ENCODE results near the gene ACTN3. TPM values are rescaled to one million over a fixed set of nuclear protein-coding genes. Genes with fewer than 3 reads are reported as not detected.

Gene ACTN3
- total and polyA plus RNA-seq, 3 donors from 2014 or later = 1.7 to 6.8 (median 4.0) TPM

DNA sequence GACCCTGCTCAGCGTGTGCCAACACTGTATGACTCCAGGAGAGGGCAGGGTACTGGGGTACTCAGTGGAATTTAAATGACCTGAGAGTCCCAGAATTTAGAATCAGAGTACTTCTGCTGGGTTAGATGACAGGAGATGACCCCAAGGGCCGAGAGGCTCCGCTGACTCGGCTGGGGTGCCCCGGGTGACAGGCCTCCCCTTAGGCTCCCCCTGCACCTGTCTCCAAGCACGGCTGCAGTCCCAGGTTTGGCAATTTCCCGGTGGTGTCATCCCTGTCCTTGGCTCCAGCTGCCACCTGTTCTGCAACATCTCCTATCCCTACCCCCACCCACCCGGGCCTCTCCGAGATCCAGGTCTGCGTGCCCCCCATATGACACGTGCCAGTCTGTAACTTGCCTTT lies 1.3 kb downstream of the ACTN3 start:
- Histone ChIP-seq H3K4me1 (peaks cover 18% of the 10 kb centered on the region), H3K27me3 (no peaks in the 10 kb centered on the region), H3K9me3 (no peaks in the 10 kb centered on the region), H3K36me3 (ENCODE audit: low read depth, missing control alignments) (no peaks in the 10 kb centered on the region), H3K27ac (no peak overlapping the region), H3K4me3 (no peak overlapping the region)
- no peak for TF ChIP-seq POLR2A (IDR thresholded peaks at IDR 0.05)
- intact Hi-C loops (cut with DNase I; ENCODE audit: low total_unique reads) = no loop called here
- 47% methylated on average over 8 to 11 of the region's 11 CpGs for WGBS, 2 donors
- DNase-seq = no peak

- Histone ChIP-seq H3K9me3 (no peaks in the 10 kb centered on the region), H3K36me3 (ENCODE audit: low read depth, missing control alignments) (no peaks in the 10 kb centered on the region), H3K4me1 (peaks cover 12% of the 10 kb centered on the region), H3K4me3 (no peak overlapping the region), H3K27ac (no peak overlapping the region), H3K27me3 (no peaks in the 10 kb centered on the region)
- intact Hi-C loops (cut with DNase I; ENCODE audit: low total_unique reads) = no loop called here
- 65 to 67% methylated on average over 16 of the region's 16 CpGs for WGBS, 2 donors
- TF ChIP-seq POLR2A (IDR thresholded peaks at IDR 0.05) (no peak), CTCF (IDR thresholded peaks at IDR 0.05) (no peak)
- DNase-seq = no peak
These were observed 2.3 kb downstream of the ACTN3 start for GRCh38 chr11:66548774-66549630.

DNA sequence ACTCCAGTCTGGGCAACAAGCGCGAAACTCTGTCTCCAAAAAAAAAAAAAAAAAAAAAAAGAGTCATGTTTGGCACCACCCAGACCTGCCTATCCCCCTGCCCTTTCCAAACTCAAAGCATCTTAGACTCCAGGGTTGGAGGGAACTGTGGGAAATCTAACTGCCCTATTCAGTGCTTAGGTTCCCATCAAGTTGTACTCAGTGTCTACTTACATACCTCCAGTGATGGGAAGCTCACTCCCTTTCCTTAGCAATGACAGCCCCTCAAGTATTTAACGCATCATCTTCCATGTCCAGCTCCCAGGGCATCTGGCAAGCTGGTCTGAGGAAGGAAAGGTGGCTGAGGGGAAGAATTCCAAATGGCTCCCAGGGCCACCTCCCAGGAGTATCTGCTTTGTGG lies 3.0 kb downstream of the ACTN3 start:
- TF ChIP-seq POLR2A (IDR thresholded peaks at IDR 0.05) (no peak), CTCF (IDR thresholded peaks at IDR 0.05) (no peak)
- intact Hi-C loops (cut with DNase I; ENCODE audit: low total_unique reads) = no loop called here
- Histone ChIP-seq H3K27me3 (no peaks in the 10 kb centered on the region), H3K27ac (no peak overlapping the region), H3K9me3 (no peaks in the 10 kb centered on the region), H3K4me3 (no peak overlapping the region), H3K36me3 (ENCODE audit: low read depth, missing control alignments) (no peaks in the 10 kb centered on the region), H3K4me1 (peaks cover 12% of the 10 kb centered on the region)
- WGBS, 2 donors = 94 to 97% methylated on average over 3 of the region's 3 CpGs
- no peak for DNase-seq

- no peak for DNase-seq
- no peaks in the 10 kb centered on the region for H3K9me3 ChIP-seq
- H3K27me3 ChIP-seq = no peaks in the 10 kb centered on the region
- H3K4me1 ChIP-seq = peaks cover 7% of the 10 kb centered on the region
- WGBS, 2 donors = 92 to 98% methylated on average over 4 of the region's 4 CpGs
- H3K36me3 ChIP-seq (ENCODE audit: low read depth, missing control alignments) = no peaks in the 10 kb centered on the region
- H3K4me3 ChIP-seq = no peak overlapping the region
- intact Hi-C loops (cut with DNase I; ENCODE audit: low total_unique reads) = no loop called here
- TF ChIP-seq CTCF (IDR thresholded peaks at IDR 0.05) (no peak), POLR2A (IDR thresholded peaks at IDR 0.05) (no peak)
- H3K27ac ChIP-seq = no peak overlapping the region
These were observed 4.2 kb downstream of the ACTN3 start for GRCh38 chr11:66550887-66551286.

GRCh38 chr11:66554602-66555001 lies 7.9 kb downstream of the ACTN3 start:
- peaks cover 7% of the 10 kb centered on the region for H3K4me1 ChIP-seq
- intact Hi-C loops (cut with DNase I; ENCODE audit: low total_unique reads) = no loop called here
- WGBS, 2 donors = 82 to 90% methylated on average over 5 of the region's 5 CpGs
- no peaks in the 10 kb centered on the region for H3K9me3 ChIP-seq
- no peaks in the 10 kb centered on the region for H3K27me3 ChIP-seq
- no peak for DNase-seq
- H3K27ac ChIP-seq = no peak overlapping the region
- no peak for TF ChIP-seq CTCF (IDR thresholded peaks at IDR 0.05)
- no peak for TF ChIP-seq POLR2A (IDR thresholded peaks at IDR 0.05)
- H3K4me3 ChIP-seq = no peak overlapping the region
- no peaks in the 10 kb centered on the region for H3K36me3 ChIP-seq (ENCODE audit: low read depth, missing control alignments)

Measured in testis (tissue), 3 donors.